HepG2 (cell line): ENCODE results near the gene ZXDC. TPM values are rescaled to one million over a fixed set of nuclear protein-coding genes. Genes with fewer than 3 reads are reported as not detected.

Experiments
- ATAC-seq: fragments of 200-7000 bp; cut with Tn5 transposase; 3 replicates; pipeline ENCODE4 v1.9.1; 2020; ENCODE audit warnings: mild to moderate bottlenecking, moderate library complexity
- BruUV-seq: library from RNA; stranded (reverse); fragments of 400-500 nt; replicated peaks from 2 replicates; lab custom pipeline; 2021; lab: Mats Ljungman, UMichigan
- CTCF ChIA-PET: fragments of 300-600 bp; formaldehyde crosslinking; extraction: SDS; loops from one replicate; lab custom pipeline; 2021; ENCODE audit warnings: low total read pairs, inconsistent platforms, low intra/inter-chr PET ratio; lab: Yijun Ruan, JAX
- POLR2A ChIA-PET: fragments of 350-600 bp; sonication (Branson Sonifier 250); formaldehyde crosslinking; loops from one replicate; lab custom pipeline; 2020; ENCODE audit warnings: antibody characterized with exemption, inconsistent platforms; lab: Yijun Ruan, JAX
- DNase-seq: peaks from one replicate; pipeline ENCODE4 v3.0.0-alpha.2; 2015; ENCODE audit warnings: low spot score
- FAIRE-seq: peaks from 3 replicates; lab custom pipeline; 2011; peaks lifted over from hg19 to GRCh38; lab: Jason Lieb, UNC
- H2AFZ ChIP-seq: one replicate; pipeline ENCODE4 v1.6.1; 2011; ENCODE audit warnings: low read length, inconsistent platforms
- H3K27ac ChIP-seq: fragments of 300-600 bp; 3 replicates; pipeline ENCODE4 v1.8.0; 2011; ENCODE audit warnings: mixed run types, mild to moderate bottlenecking, mixed read lengths, low read length, inconsistent platforms; ENCODE audit not compliant: insufficient read depth; ENCODE audit errors: extremely low read length
- H3K27me3 ChIP-seq, 2 experiments: fragments of 200-600 bp in 1 of 2; 2 replicates in 1 of 2; 3 replicates in 1 of 2; pipeline versions ENCODE4 v1.6.0 to v1.8.0; 2011; ENCODE audit warnings: low read length in 2 of 2, mild to moderate bottlenecking in 2 of 2, moderate library complexity in 2 of 2, inconsistent platforms in 1 of 2; ENCODE audit not compliant: insufficient read depth in 2 of 2, control insufficient read depth in 1 of 2
- H3K36me3 ChIP-seq, 2 experiments: fragments of 200-600 bp in 1 of 2; replicated peaks in 1 of 2; 2 replicates in 1 of 2; 3 replicates in 1 of 2; pipeline versions ENCODE4 v1.5.1 to v1.8.0; 2011; ENCODE audit warnings: low read length in 2 of 2, inconsistent platforms in 1 of 2; ENCODE audit not compliant: insufficient read depth in 2 of 2, control insufficient read depth in 1 of 2
- H3K4me1 ChIP-seq: 2 replicates; pipeline ENCODE4 v1.5.1; 2012; ENCODE audit warnings: low read length, inconsistent platforms; ENCODE audit not compliant: insufficient read depth
- H3K4me2 ChIP-seq: 2 replicates; pipeline ENCODE4 v1.6.0; 2011; ENCODE audit warnings: low read depth, low read length, inconsistent platforms
- H3K4me3 ChIP-seq, 3 experiments: fragments of 200-600 bp in 1 of 3; sonication (generic), shearing (Covaris generic) in 1 of 3; replicated peaks in 1 of 3; 2 replicates each; pipeline ENCODE4 v1.5.1; 2011 to 2016; ENCODE audit warnings: low read length in 3 of 3, inconsistent platforms in 2 of 3, low read depth in 2 of 3, mild to moderate bottlenecking in 2 of 3, control low read depth in 1 of 3, mixed read lengths in 1 of 3; ENCODE audit not compliant: insufficient read depth in 1 of 3
- H3K79me2 ChIP-seq: one replicate; pipeline ENCODE4 v1.6.1; 2011; ENCODE audit warnings: low read length, inconsistent platforms; ENCODE audit not compliant: insufficient read depth
- H3K9ac ChIP-seq: 2 replicates; pipeline ENCODE4 v1.6.0; 2011; ENCODE audit warnings: mild to moderate bottlenecking, low read depth, low read length, inconsistent platforms; ENCODE audit not compliant: insufficient read depth
- H3K9me3 ChIP-seq: 2 replicates; pipeline ENCODE4 v1.5.1; 2012; ENCODE audit warnings: mild to moderate bottlenecking, low read length
- H4K20me1 ChIP-seq: 2 replicates; pipeline ENCODE4 v1.6.0; 2011; ENCODE audit warnings: inconsistent platforms, mild to moderate bottlenecking, low read length, moderate library complexity; ENCODE audit not compliant: insufficient read depth
- FLYWCH1 ChIP-seq: sonication (generic); formaldehyde crosslinking; IDR thresholded peaks from 2 replicates; pipeline ENCODE4 v1.8.1; 2023; ENCODE audit warnings: mild to moderate bottlenecking, missing genetic modification reagents
- NR2C2 ChIP-seq: sonication (generic); formaldehyde crosslinking; IDR thresholded peaks from 2 replicates; pipeline ENCODE4 v1.4.0; 2020; ENCODE audit warnings: missing genetic modification reagents, mild to moderate bottlenecking, moderate library complexity, borderline replicate concordance
- SCMH1 ChIP-seq: sonication (generic); formaldehyde crosslinking; IDR thresholded peaks from 2 replicates; pipeline ENCODE4 v1.9.0; 2021; ENCODE audit warnings: missing genetic modification reagents, mild to moderate bottlenecking, borderline replicate concordance
- ZNF510 ChIP-seq: sonication (generic); formaldehyde crosslinking; IDR thresholded peaks from 2 replicates; pipeline ENCODE4 v1.4.0; 2020; ENCODE audit warnings: low read depth, mild to moderate bottlenecking, missing genetic modification reagents
- WGBS: methylation state at CpG from one replicate; pipeline ENCODE4 v1.1.6; 2017; ENCODE audit warnings: low lambda C conversion rate; 5-methylcytosine and 5-hydroxymethylcytosine counted together
- in situ Hi-C: cut with HindIII; loops from 2 replicates; pipeline ENCODE4 v1.10.0; 2017; ENCODE audit warnings: low pct_unique_long_range_greater_than_20kb; ENCODE audit not compliant: extremely low pct_ligation_motif_present
- intact Hi-C: fragments of 100-400 bp; cut with micrococcal nuclease; formaldehyde crosslinking; loops from one replicate; pipeline ENCODE4 v1.10.0; 2022; ENCODE audit not compliant: unreplicated experiment
- polyA plus RNA-seq, 8 experiments: library from polyadenylated mRNA; depleted of rRNA in 3 of 8; stranded (reverse) in 7 of 8; unstranded in 1 of 8; fragments of >200 nt; fragmentation: Illumina TruSeq in 4 of 8; extraction: Trizol in 4 of 8; gene quantifications; 2 replicates each; pipeline versions ENCODE4 v1.2.1 to v1.2.3, GENCODE V29; 2011 to 2016; ENCODE audit warnings: low read depth in 4 of 8, missing spikeins in 1 of 8, mixed read lengths in 1 of 8; ENCODE audit not compliant: insufficient read depth in 1 of 8
- total RNA-seq, 5 experiments: library from RNA; depleted of rRNA; stranded (reverse); fragments of >200 nt; fragmentation: Illumina TruSeq; extraction: Trizol; gene quantifications; 2 replicates each; pipeline ENCODE4 v1.2.3, GENCODE V29; 2016; ENCODE audit warnings: low read depth in 1 of 5
- TF ChIP-seq, protein P1 (sequence below): sonication (generic); formaldehyde crosslinking; IDR thresholded peaks from 2 replicates; pipeline ENCODE4 v1.5.1; 2020; ENCODE audit warnings: mild to moderate bottlenecking, missing genetic modification reagents, moderate library complexity
- TF ChIP-seq, protein P2 (sequence below): sonication (generic); formaldehyde crosslinking; IDR thresholded peaks from 2 replicates; pipeline ENCODE4 v1.9.0; 2022; ENCODE audit warnings: missing genetic modification reagents, mild to moderate bottlenecking, borderline replicate concordance
- TF ChIP-seq, protein P3 (sequence below): sonication (generic); formaldehyde crosslinking; IDR thresholded peaks from 2 replicates; pipeline ENCODE4 v1.9.0; 2021; ENCODE audit warnings: missing genetic modification reagents, borderline replicate concordance

Gene ZXDC
- total and polyA plus RNA-seq, 2 of the 13 experiments (the other 11 are each of a cell fraction or from before 2014, with no cell fraction given): 17.6 to 21.2 TPM

DNA sequence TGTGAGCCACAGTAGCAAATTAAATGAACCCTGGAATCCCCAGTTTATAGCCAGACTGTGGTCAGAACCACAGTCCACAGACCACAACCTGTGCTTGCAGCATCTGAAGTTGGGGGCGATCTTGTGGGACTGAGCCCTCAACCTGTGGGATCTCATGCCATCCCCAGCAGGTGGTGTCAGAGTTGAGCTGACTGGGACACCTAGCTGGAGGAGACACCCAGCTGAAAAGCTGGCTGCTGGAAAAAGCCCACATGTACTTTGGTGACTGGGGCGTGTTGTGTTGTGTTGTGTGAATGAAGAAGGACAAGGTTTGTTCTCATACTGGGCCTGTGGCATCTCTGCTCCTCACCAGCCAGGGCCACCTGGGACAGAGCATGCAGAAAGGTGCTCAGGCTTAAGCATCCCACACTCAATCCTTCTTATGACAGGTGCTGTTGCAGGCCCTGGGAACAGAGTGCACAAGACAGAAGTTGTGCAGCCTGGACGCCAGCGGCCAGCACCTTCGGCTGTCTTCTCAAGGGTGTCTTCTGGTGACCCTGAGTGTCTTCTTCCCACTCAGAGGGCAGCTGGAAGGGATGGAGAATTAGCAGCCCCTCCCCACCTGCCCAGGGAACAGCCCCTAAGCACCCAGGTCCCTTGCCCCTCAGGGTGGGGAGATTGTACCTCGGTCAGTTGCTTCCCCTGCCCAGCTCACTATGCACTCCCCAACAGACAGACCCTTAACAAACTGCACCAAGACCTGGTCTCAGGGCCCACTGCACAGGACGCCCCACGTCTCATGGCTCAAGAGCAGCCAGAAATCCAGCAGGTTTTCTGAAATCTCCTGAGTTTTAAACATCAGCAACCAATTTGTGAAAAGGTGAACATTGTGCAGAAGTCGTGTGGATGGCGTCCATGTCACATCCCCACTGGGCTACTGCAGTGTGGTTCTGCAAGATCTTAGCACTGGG lies 44.1 kb upstream of the ZXDC start:
- in situ Hi-C loops: no loop called here
- H3K36me3 ChIP-seq: no peaks in the 10 kb centered on the region
- peak overlapping the region; percentile 76 for H3K27ac ChIP-seq
- H3K4me2 ChIP-seq: peak overlapping the region; percentile 94
- H3K27me3 ChIP-seq: no peaks in the 10 kb centered on the region; a peak in 1 of 5 replicates
- H2AFZ ChIP-seq: no peak overlapping the region
- no TSS peak for BruUV-seq
- H3K4me1 ChIP-seq: peaks cover 75% of the 10 kb centered on the region
- no peak overlapping the region for H3K9ac ChIP-seq
- ATAC-seq (no peak), FAIRE-seq (peak; percentile 46), DNase-seq (peak; percentile 32)
- no peaks in the 10 kb centered on the region for H4K20me1 ChIP-seq
- 82% methylated on average over 5 of the region's 10 CpGs for WGBS
- intact Hi-C loops: loop anchor here (5.0 kb wide), 1 partner anchor 37 kb away; no protein-coding TSS in a partner anchor
- POLR2A ChIA-PET: interaction anchor here (1.2 to 3.5 kb wide), 6 partner anchors 9 to 46 kb away, joined by 4 to 53 read pairs (median 10); partner anchors contain the start of gene ZXDC
- peaks cover 4% of the 10 kb centered on the region for H3K79me2 ChIP-seq
- H3K9me3 ChIP-seq: no peaks in the 10 kb centered on the region
- H3K4me3 ChIP-seq: no peak overlapping the region
- CTCF ChIA-PET: no interaction called here
- TF ChIP-seq NR2C2 (CRISPR knock-in tag) (no peak), ZNF510 (CRISPR knock-in tag) (0 out of 2 replicates have a peak, but pooled peaks have one; percentile 0), FLYWCH1 (CRISPR knock-in tag) (no peak), SCMH1 (CRISPR knock-in tag) (no peak)
- TF ChIP-seq, protein P1, sequence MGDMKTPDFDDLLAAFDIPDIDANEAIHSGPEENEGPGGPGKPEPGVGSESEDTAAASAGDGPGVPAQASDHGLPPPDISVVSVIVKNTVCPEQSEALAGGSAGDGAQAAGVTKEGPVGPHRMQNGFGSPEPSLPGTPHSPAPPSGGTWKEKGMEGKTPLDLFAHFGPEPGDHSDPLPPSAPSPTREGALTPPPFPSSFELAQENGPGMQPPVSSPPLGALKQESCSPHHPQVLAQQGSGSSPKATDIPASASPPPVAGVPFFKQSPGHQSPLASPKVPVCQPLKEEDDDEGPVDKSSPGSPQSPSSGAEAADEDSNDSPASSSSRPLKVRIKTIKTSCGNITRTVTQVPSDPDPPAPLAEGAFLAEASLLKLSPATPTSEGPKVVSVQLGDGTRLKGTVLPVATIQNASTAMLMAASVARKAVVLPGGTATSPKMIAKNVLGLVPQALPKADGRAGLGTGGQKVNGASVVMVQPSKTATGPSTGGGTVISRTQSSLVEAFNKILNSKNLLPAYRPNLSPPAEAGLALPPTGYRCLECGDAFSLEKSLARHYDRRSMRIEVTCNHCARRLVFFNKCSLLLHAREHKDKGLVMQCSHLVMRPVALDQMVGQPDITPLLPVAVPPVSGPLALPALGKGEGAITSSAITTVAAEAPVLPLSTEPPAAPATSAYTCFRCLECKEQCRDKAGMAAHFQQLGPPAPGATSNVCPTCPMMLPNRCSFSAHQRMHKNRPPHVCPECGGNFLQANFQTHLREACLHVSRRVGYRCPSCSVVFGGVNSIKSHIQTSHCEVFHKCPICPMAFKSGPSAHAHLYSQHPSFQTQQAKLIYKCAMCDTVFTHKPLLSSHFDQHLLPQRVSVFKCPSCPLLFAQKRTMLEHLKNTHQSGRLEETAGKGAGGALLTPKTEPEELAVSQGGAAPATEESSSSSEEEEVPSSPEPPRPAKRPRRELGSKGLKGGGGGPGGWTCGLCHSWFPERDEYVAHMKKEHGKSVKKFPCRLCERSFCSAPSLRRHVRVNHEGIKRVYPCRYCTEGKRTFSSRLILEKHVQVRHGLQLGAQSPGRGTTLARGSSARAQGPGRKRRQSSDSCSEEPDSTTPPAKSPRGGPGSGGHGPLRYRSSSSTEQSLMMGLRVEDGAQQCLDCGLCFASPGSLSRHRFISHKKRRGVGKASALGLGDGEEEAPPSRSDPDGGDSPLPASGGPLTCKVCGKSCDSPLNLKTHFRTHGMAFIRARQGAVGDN (CRISPR knock-in tag): 0 out of 2 replicates have a peak, but pooled peaks have one; percentile 27
- TF ChIP-seq, protein P2, sequence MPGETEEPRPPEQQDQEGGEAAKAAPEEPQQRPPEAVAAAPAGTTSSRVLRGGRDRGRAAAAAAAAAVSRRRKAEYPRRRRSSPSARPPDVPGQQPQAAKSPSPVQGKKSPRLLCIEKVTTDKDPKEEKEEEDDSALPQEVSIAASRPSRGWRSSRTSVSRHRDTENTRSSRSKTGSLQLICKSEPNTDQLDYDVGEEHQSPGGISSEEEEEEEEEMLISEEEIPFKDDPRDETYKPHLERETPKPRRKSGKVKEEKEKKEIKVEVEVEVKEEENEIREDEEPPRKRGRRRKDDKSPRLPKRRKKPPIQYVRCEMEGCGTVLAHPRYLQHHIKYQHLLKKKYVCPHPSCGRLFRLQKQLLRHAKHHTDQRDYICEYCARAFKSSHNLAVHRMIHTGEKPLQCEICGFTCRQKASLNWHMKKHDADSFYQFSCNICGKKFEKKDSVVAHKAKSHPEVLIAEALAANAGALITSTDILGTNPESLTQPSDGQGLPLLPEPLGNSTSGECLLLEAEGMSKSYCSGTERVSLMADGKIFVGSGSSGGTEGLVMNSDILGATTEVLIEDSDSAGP (CRISPR knock-in tag): 0 out of 2 replicates have a peak, but pooled peaks have one; percentile 26
- TF ChIP-seq, protein P3, sequence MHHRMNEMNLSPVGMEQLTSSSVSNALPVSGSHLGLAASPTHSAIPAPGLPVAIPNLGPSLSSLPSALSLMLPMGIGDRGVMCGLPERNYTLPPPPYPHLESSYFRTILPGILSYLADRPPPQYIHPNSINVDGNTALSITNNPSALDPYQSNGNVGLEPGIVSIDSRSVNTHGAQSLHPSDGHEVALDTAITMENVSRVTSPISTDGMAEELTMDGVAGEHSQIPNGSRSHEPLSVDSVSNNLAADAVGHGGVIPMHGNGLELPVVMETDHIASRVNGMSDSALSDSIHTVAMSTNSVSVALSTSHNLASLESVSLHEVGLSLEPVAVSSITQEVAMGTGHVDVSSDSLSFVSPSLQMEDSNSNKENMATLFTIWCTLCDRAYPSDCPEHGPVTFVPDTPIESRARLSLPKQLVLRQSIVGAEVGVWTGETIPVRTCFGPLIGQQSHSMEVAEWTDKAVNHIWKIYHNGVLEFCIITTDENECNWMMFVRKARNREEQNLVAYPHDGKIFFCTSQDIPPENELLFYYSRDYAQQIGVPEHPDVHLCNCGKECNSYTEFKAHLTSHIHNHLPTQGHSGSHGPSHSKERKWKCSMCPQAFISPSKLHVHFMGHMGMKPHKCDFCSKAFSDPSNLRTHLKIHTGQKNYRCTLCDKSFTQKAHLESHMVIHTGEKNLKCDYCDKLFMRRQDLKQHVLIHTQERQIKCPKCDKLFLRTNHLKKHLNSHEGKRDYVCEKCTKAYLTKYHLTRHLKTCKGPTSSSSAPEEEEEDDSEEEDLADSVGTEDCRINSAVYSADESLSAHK (CRISPR knock-in tag): no peak
